HG02970 (cell line): ENCODE results near the gene RAD51C.
"Not testable (repeated sequence)": the region's sequence is repeated elsewhere in the genome, so short reads cannot be mapped to it uniquely, and the experiment has no call there.

Experiments used
- ATAC-seq: cut with Tn5 transposase; IDR thresholded peaks from one replicate; pipeline ENCODE4 v1.9.1; 2021; ENCODE audit warnings: mild to moderate bottlenecking, moderate library complexity, moderate number of reproducible peaks; ENCODE audit not compliant: unreplicated experiment, low FRiP score

Gene RAD51C

GRCh38 chr17:58680038-58680369 is 12.4 kb upstream of the RAD51C start:
- no peak for ATAC-seq

GRCh38 chr17:58684003-58684402 is 8.4 kb upstream of the RAD51C start:
- ATAC-seq: no peak

- not testable (repeated sequence) for ATAC-seq
These were observed 7.9 kb upstream of the RAD51C start for GRCh38 chr17:58684462-58684861.

- ATAC-seq: no peak
These were observed 5.4 kb upstream of the RAD51C start for GRCh38 chr17:58686980-58687379.

- no peak for ATAC-seq
These were observed 3.9 kb upstream of the RAD51C start for GRCh38 chr17:58688521-58688920.

GRCh38 chr17:58690033-58690432 is 2.4 kb upstream of the RAD51C start:
- ATAC-seq: not testable (repeated sequence)

- no peak for ATAC-seq
These were observed 632 bp upstream of the RAD51C start, which contains the start of gene TEX14 for GRCh38 chr17:58691701-58692238. Gene TEX14 (minus strand): TSS chr17:58692045. CDS start chr17:58652001, 40,044 bp downstream.

GRCh38 chr17:58693208-58693607 is 806 bp downstream of the RAD51C start:
- ATAC-seq: no peak

- ATAC-seq: no peak
These were observed 1.3 kb downstream of the RAD51C start for GRCh38 chr17:58693751-58694150.

GRCh38 chr17:58694302-58694701 is 1.9 kb downstream of the RAD51C start:
- no peak for ATAC-seq

- no peak for ATAC-seq
These were observed 2.4 kb downstream of the RAD51C start for GRCh38 chr17:58694826-58695225.

GRCh38 chr17:58699771-58700170 is 7.4 kb downstream of the RAD51C start:
- ATAC-seq: no peak

- ATAC-seq: no peak
These were observed 9.7 kb downstream of the RAD51C start for GRCh38 chr17:58702045-58702476.

GRCh38 chr17:58702708-58703107 is 10.3 kb downstream of the RAD51C start:
- ATAC-seq: no peak

GRCh38 chr17:58703137-58703915 is 10.9 kb downstream of the RAD51C start:
- no peak for ATAC-seq

- ATAC-seq: no peak
These were observed 11.5 kb downstream of the RAD51C start for GRCh38 chr17:58703916-58704286.

GRCh38 chr17:58706351-58707140 is 14.1 kb downstream of the RAD51C start:
- ATAC-seq: no peak

GRCh38 chr17:58710948-58711552 is 18.6 kb downstream of the RAD51C start:
- no peak for ATAC-seq

- no peak for ATAC-seq
These were observed 29.9 kb downstream of the RAD51C start for GRCh38 chr17:58722274-58722673.

GRCh38 chr17:58722696-58723095 is 30.3 kb downstream of the RAD51C start:
- no peak for ATAC-seq

- ATAC-seq: no peak
These were observed 36.4 kb downstream of the RAD51C start for GRCh38 chr17:58728798-58729197.
